NCI-H526 treated with DMSO at 0.1 percent for 48 hours (cell line): ENCODE results near the gene PARVA.

Source experiments
- DNase-seq: peaks from one replicate; lab custom pipeline; 2025; lab: John Stamatoyannopoulos, UW

The PARVA gene

GRCh38 chr11:12556155-12556554, 178.8 kb downstream of the PARVA start:
- no peak for DNase-seq

- no peak for DNase-seq
Measured at GRCh38 chr11:12556788-12557384, 179.5 kb downstream of the PARVA start.

- no peak for DNase-seq
Measured at GRCh38 chr11:12559011-12559410, 181.6 kb downstream of the PARVA start.

DNA sequence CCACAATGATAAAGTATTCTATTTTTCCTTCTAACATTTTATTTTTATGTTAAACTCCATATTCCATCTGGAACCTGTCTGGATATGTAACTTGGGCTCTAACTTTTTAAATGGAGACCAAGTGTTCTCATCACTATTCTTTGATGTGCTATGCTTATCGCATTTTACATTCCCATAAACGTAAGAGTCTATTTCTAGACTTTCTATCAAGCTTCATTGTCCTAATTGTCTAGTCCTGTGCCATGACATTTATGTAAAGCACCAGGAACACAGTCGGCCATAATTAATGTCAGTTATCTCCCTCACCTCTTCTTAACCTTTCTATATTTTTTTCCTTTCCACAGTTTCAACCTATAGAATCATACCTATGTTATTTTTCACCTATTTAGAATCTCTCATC, 183.0 kb downstream of the PARVA start:
- DNase-seq: no peak

- DNase-seq: no peak
Measured at GRCh38 chr11:12560861-12561260, 183.5 kb downstream of the PARVA start.

- no peak for DNase-seq
Measured at GRCh38 chr11:12564012-12564411, 186.6 kb downstream of the PARVA start.

GRCh38 chr11:12565406-12565805, 188.0 kb downstream of the PARVA start:
- no peak for DNase-seq

- no peak for DNase-seq
Measured at GRCh38 chr11:12567746-12568460, 190.5 kb downstream of the PARVA start.

DNA sequence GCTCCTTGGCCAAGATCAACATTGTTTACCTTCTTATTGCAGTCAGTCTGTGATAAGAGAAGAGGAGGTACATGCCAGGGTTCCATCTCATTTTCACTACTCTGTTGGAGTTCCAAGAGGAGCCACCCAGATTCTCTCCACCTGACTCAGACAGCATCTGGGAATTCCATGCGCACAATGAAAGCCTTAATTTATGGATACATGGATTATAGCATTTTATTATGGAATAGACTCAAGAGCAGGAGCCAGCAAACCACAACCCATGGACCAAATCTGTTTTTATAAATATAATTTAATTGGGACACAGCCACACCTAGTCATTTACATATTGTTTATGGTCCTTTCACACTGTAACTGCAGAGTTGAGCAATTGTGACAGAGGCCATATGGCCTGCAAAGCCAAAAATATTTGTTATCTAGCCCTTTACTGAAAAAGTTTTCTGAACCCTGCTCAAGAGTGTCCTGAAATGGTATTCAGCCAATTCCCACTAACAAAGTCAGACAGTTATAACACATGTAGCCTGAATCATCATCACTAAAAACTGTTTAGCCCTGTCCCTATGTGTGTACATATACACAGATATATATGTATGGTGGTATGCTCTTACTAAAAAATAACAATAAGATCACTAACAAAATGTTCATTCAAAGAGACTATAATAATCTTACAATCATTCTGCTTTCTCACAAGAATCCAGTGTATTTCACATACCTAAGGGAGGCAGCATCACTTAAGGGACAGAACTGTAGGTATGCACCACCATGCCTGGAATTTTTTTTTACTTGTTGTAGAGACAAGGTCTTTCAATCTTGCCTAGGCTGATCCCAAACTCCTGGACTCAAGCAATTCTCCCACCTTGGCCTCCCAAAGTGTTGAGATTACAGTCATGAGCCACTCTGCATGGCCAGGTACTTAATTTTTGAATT, 192.4 kb downstream of the PARVA start:
- DNase-seq: no peak

- no peak for DNase-seq
Measured at GRCh38 chr11:12573707-12574485, 196.5 kb downstream of the PARVA start.

- no peak for DNase-seq
Measured at GRCh38 chr11:12577725-12578644, 200.6 kb downstream of the PARVA start.

GRCh38 chr11:12581416-12581815, 204.0 kb downstream of the PARVA start:
- DNase-seq: no peak

DNA sequence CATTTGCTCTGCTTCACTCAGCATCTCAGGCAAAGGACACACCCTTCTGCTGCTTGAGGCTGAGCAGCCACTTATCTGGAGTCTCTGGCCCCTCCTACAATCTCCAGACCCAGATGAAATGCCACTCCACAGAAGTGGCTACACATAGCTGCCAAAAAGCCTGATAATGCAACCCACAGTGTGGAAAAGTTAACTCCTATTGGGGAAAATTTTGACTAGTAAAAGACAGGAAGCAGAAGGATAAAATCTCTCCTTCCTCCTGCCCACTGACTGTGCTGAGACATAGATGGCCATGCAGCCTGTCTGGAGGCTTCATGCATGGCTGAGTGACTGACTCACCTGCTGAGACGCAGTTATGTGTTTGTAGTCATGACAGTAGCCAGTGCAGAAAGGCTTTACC, 204.6 kb downstream of the PARVA start:
- DNase-seq: peak; percentile 21
